Measurements from ENCODE around the gene RADX.

The RADX gene

DNA sequence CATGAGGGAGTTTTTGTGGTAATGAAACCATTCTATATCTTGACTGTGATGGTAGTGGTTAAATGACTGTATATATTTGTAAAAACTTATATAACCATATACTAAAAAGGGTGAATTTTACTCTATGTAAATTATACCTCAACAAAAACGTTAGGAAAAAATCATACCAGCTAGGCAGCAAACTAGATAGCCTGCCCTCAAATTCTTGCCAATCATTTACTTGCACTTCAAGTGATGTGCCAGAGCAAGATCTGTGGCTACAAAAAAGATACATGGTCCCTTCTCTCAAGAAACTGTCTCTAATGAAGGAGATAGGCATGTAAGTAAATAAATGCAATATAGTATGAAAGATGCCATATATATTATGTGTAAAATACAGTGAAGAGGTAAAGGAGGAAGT is 104.7 kb downstream of the RADX start:
- no peaks in the 10 kb centered on the region for H3F3A ChIP-seq (ENCODE audit: insufficient read depth, low read length)
- no peaks in the 10 kb centered on the region for H4K20me1 ChIP-seq (ENCODE audit: insufficient read depth, low read length)
- H3K9me2 ChIP-seq (replicated peaks; ENCODE audit: insufficient read depth, low read length) = no peaks in the 10 kb centered on the region
- no peaks in the 10 kb centered on the region for H3K36me3 ChIP-seq (replicated peaks; ENCODE audit: insufficient read depth, low read length)
- H3K27ac ChIP-seq (ENCODE audit: low read length) = no peak overlapping the region
- H3K4me2 ChIP-seq (ENCODE audit: low read depth, low read length) = no peak overlapping the region
- H3K4me3 ChIP-seq (ENCODE audit: low read length) = no peak overlapping the region
- no peaks in the 10 kb centered on the region for H3K79me2 ChIP-seq (ENCODE audit: low read length)
- no peak for TF ChIP-seq EZH2 (optimal IDR thresholded peaks at IDR 0.05; ENCODE audit: low read depth, low read length)
- no peak for TF ChIP-seq EZH2phosphoT487 (IDR thresholded peaks at IDR 0.05; ENCODE audit: low read length)
- TF ChIP-seq CTCF (IDR thresholded peaks at IDR 0.05; ENCODE audit: low read length) = no peak
- no peaks in the 10 kb centered on the region for H3K9me3 ChIP-seq (replicated peaks; ENCODE audit: insufficient read depth, low read length)
- no peaks in the 10 kb centered on the region for H3K27me3 ChIP-seq (replicated peaks; ENCODE audit: insufficient read depth, low read length)
- H3K4me1 ChIP-seq (ENCODE audit: low read length) = no peaks in the 10 kb centered on the region
- no peak overlapping the region for H3K9ac ChIP-seq (ENCODE audit: low read length)
- no peak overlapping the region for H2AFZ ChIP-seq (ENCODE audit: low read length)
- no peak for DNase-seq

DNA sequence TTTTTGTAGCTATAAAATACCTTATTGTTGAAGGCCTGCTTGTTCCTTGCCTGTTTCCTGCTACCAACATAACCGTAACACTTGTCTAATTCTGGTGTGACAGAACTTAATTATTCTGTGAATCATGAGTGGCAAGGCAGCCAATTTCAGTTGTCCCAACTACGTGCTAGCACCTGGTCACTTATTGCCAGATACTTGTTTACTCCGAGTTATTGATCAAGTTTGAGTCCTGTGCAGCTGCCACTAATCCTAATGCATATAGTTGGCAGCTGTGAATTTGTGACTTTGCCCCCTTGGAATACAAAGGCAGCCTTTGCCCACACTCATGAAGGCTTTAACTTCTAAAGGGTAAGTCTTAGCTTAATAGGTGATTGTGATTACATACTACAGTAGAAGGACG is 106.9 kb downstream of the RADX start:
- H3K27ac ChIP-seq (ENCODE audit: low read length) = no peak overlapping the region
- no peaks in the 10 kb centered on the region for H3K79me2 ChIP-seq (ENCODE audit: low read length)
- H3K27me3 ChIP-seq (replicated peaks; ENCODE audit: insufficient read depth, low read length) = no peaks in the 10 kb centered on the region
- H2AFZ ChIP-seq (ENCODE audit: low read length) = no peak overlapping the region
- no peaks in the 10 kb centered on the region for H3K4me1 ChIP-seq (ENCODE audit: low read length)
- H3K9me2 ChIP-seq (replicated peaks; ENCODE audit: insufficient read depth, low read length) = no peaks in the 10 kb centered on the region
- H3K9ac ChIP-seq (ENCODE audit: low read length) = no peak overlapping the region
- DNase-seq = no peak
- H3K4me2 ChIP-seq (ENCODE audit: low read depth, low read length) = no peak overlapping the region
- TF ChIP-seq EZH2 (optimal IDR thresholded peaks at IDR 0.05; ENCODE audit: low read depth, low read length) (no peak), EZH2phosphoT487 (IDR thresholded peaks at IDR 0.05; ENCODE audit: low read length) (no peak), CTCF (IDR thresholded peaks at IDR 0.05; ENCODE audit: low read length) (no peak)
- no peaks in the 10 kb centered on the region for H3K36me3 ChIP-seq (replicated peaks; ENCODE audit: insufficient read depth, low read length)
- no peaks in the 10 kb centered on the region for H3F3A ChIP-seq (ENCODE audit: insufficient read depth, low read length)
- no peaks in the 10 kb centered on the region for H3K9me3 ChIP-seq (replicated peaks; ENCODE audit: insufficient read depth, low read length)
- no peaks in the 10 kb centered on the region for H4K20me1 ChIP-seq (ENCODE audit: insufficient read depth, low read length)
- H3K4me3 ChIP-seq (ENCODE audit: low read length) = no peak overlapping the region

DNA sequence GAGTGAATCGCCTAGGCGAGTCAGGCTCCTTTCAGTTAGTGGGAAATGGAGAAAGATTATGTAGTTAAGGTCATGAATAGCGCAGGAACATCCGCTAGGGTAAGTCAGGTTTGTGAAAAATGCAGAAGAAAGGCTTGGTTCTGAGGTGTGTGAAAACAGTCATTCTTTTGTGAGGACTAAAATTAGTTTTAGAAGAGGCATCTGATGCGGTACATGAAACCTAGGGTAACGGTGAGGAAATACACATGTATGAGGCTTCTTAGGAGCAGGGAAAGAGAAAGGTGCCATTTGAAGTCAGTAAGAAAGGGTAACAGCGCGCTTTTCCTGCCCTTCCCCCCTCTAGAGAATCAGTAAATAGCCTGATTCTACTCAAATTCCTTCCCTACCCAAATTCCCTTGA is 114.2 kb downstream of the RADX start:
- H3K4me3 ChIP-seq (ENCODE audit: low read length) = peak overlapping the region; percentile 17; the same call in 1 of the 2 replicates
- H3K9me3 ChIP-seq (replicated peaks; ENCODE audit: insufficient read depth, low read length) = no peaks in the 10 kb centered on the region
- no peak overlapping the region for H2AFZ ChIP-seq (ENCODE audit: low read length)
- no peaks in the 10 kb centered on the region for H3F3A ChIP-seq (ENCODE audit: insufficient read depth, low read length)
- no peak overlapping the region for H3K9ac ChIP-seq (ENCODE audit: low read length)
- no peaks in the 10 kb centered on the region for H3K4me1 ChIP-seq (ENCODE audit: low read length)
- no peaks in the 10 kb centered on the region for H3K36me3 ChIP-seq (replicated peaks; ENCODE audit: insufficient read depth, low read length)
- no peaks in the 10 kb centered on the region for H3K79me2 ChIP-seq (ENCODE audit: low read length)
- no peaks in the 10 kb centered on the region for H4K20me1 ChIP-seq (ENCODE audit: insufficient read depth, low read length)
- DNase-seq = no peak
- H3K27me3 ChIP-seq (replicated peaks; ENCODE audit: insufficient read depth, low read length) = no peaks in the 10 kb centered on the region
- no peaks in the 10 kb centered on the region for H3K9me2 ChIP-seq (replicated peaks; ENCODE audit: insufficient read depth, low read length)
- TF ChIP-seq EZH2phosphoT487 (IDR thresholded peaks at IDR 0.05; ENCODE audit: low read length) = no peak
- TF ChIP-seq EZH2 (optimal IDR thresholded peaks at IDR 0.05; ENCODE audit: low read depth, low read length) = no peak
- no peak for TF ChIP-seq CTCF (IDR thresholded peaks at IDR 0.05; ENCODE audit: low read length)
- peak overlapping the region; percentile 21; the same call in 1 of the 2 replicates for H3K4me2 ChIP-seq (ENCODE audit: low read depth, low read length)
- H3K27ac ChIP-seq (ENCODE audit: low read length) = no peak overlapping the region
